IPS-15b (cell line): ENCODE data around the gene HOXB7.

ENCODE experiments used
- H3K27me3 ChIP-seq: one replicate; pipeline ENCODE4 v1.6.1; 2013; ENCODE audit warnings: low read length; ENCODE audit not compliant: control insufficient read depth, insufficient read depth
- H3K36me3 ChIP-seq: one replicate; pipeline ENCODE4 v1.6.1; 2013; ENCODE audit warnings: low read length; ENCODE audit not compliant: control insufficient read depth, insufficient read depth
- H3K4me1 ChIP-seq: one replicate; pipeline ENCODE4 v1.6.1; 2013; ENCODE audit warnings: mild to moderate bottlenecking, low read length; ENCODE audit not compliant: control insufficient read depth, insufficient read depth
- H3K4me3 ChIP-seq: one replicate; pipeline ENCODE4 v1.5.1; 2013; ENCODE audit warnings: low read depth, low read length
- H3K9ac ChIP-seq: one replicate; pipeline ENCODE4 v1.6.1; 2013; ENCODE audit warnings: low read depth, mild to moderate bottlenecking, low read length
- H3K9me3 ChIP-seq: one replicate; pipeline ENCODE4 v1.6.1; 2013; ENCODE audit warnings: mild to moderate bottlenecking, low read length; ENCODE audit not compliant: control insufficient read depth, insufficient read depth

Gene HOXB7

GRCh38 chr17:48617471-48618255 lies 6.8 kb upstream of the HOXB7 start:
- H3K9ac ChIP-seq: no peak overlapping the region
- H3K4me3 ChIP-seq: peak overlapping the region; percentile 18

GRCh38 chr17:48616717-48617470 lies 6.1 kb upstream of the HOXB7 start:
- no peak overlapping the region for H3K9ac ChIP-seq
- H3K9me3 ChIP-seq: no peaks in the 10 kb centered on the region
- peak overlapping the region; percentile 11 for H3K4me3 ChIP-seq
- peaks cover 2% of the 10 kb centered on the region for H3K4me1 ChIP-seq
- no peaks in the 10 kb centered on the region for H3K36me3 ChIP-seq
- H3K27me3 ChIP-seq: peaks cover 98% of the 10 kb centered on the region

More at GRCh38 chr17:48617471-48618255, 6.8 kb upstream of the HOXB7 start:
- no peaks in the 10 kb centered on the region for H3K36me3 ChIP-seq
- no peaks in the 10 kb centered on the region for H3K4me1 ChIP-seq
- H3K9me3 ChIP-seq: no peaks in the 10 kb centered on the region
- H3K27me3 ChIP-seq: peaks cover 98% of the 10 kb centered on the region

GRCh38 chr17:48615963-48616716 lies 5.3 kb upstream of the HOXB7 start:
- Histone ChIP-seq H3K9me3 (no peaks in the 10 kb centered on the region), H3K27me3 (peaks cover 98% of the 10 kb centered on the region), H3K4me1 (peaks cover 2% of the 10 kb centered on the region)

GRCh38 chr17:48615047-48615962 lies 4.5 kb upstream of the HOXB7 start, which contains the start of gene HOXB8:
Gene HOXB8 (minus strand): TSS chr17:48615292. CDS start chr17:48614704, 588 bp downstream.
- Histone ChIP-seq H3K4me3 (peak within 1 kb of the TSS; percentile 30), H3K9ac (no peak within 1 kb of the TSS), H3K27me3 (peaks cover 98% of the 10 kb centered on the region), H3K4me1 (peaks cover 2% of the 10 kb centered on the region), H3K9me3 (no peaks in the 10 kb centered on the region), H3K36me3 (no peaks in the 10 kb centered on the region)

More at GRCh38 chr17:48615963-48616716, 5.3 kb upstream of the HOXB7 start:
- Histone ChIP-seq H3K9ac (no peak overlapping the region), H3K4me3 (peak overlapping the region; percentile 11), H3K36me3 (no peaks in the 10 kb centered on the region)

- Histone ChIP-seq H3K9me3 (no peaks in the 10 kb centered on the region), H3K27me3 (peaks cover 98% of the 10 kb centered on the region), H3K4me3 (peak overlapping the region; percentile 30), H3K4me1 (peaks cover 4% of the 10 kb centered on the region), H3K9ac (no peak overlapping the region), H3K36me3 (no peaks in the 10 kb centered on the region)
Measured at GRCh38 chr17:48613862-48614694, 3.3 kb upstream of the HOXB7 start.

GRCh38 chr17:48612854-48613691 lies 2.3 kb upstream of the HOXB7 start:
- Histone ChIP-seq H3K9me3 (no peaks in the 10 kb centered on the region), H3K4me1 (peaks cover 4% of the 10 kb centered on the region), H3K36me3 (no peaks in the 10 kb centered on the region), H3K27me3 (peaks cover 97% of the 10 kb centered on the region), H3K9ac (no peak overlapping the region), H3K4me3 (peak overlapping the region; percentile 3)

- Histone ChIP-seq H3K4me3 (peak overlapping the region; percentile 3), H3K4me1 (peaks cover 4% of the 10 kb centered on the region), H3K9ac (no peak overlapping the region), H3K36me3 (no peaks in the 10 kb centered on the region), H3K9me3 (no peaks in the 10 kb centered on the region), H3K27me3 (peaks cover 97% of the 10 kb centered on the region)
Measured at GRCh38 chr17:48612456-48612853, 1.6 kb upstream of the HOXB7 start.

- peaks cover 4% of the 10 kb centered on the region for H3K4me1 ChIP-seq
- H3K9ac ChIP-seq: no peak overlapping the region
- H3K36me3 ChIP-seq: no peaks in the 10 kb centered on the region
- no peaks in the 10 kb centered on the region for H3K9me3 ChIP-seq
- peak overlapping the region; percentile 30 for H3K4me3 ChIP-seq
- H3K27me3 ChIP-seq: peaks cover 97% of the 10 kb centered on the region
Measured at GRCh38 chr17:48611681-48612455, 1.1 kb upstream of the HOXB7 start.

GRCh38 chr17:48611213-48611612 lies 396 bp upstream of the HOXB7 start:
- Histone ChIP-seq H3K4me3 (peak overlapping the region; percentile 30), H3K9me3 (no peaks in the 10 kb centered on the region), H3K4me1 (peaks cover 4% of the 10 kb centered on the region), H3K27me3 (peaks cover 97% of the 10 kb centered on the region), H3K9ac (no peak overlapping the region), H3K36me3 (no peaks in the 10 kb centered on the region)
